Prostate gland (tissue), 2 donors: ENCODE results near the gene PKHD1.

Source experiments
- POLR2A ChIP-seq: fragments of 450-650 bp; IDR thresholded peaks from one replicate; pipeline ENCODE4 v1.6.1; 2016; ENCODE audit warnings: antibody characterized with exemption, mild to moderate bottlenecking
- POLR2AphosphoS5 ChIP-seq: sonication (generic); formaldehyde crosslinking; IDR thresholded peaks from one replicate; pipeline ENCODE4 v1.6.1; 2017; ENCODE audit warnings: antibody characterized with exemption
- TF ChIP-seq, protein P1 (sequence below), 4 experiments: fragments of 200-600 bp in 2 of 4; fragments of 450-650 bp in 2 of 4; sonication (generic) in 2 of 4; IDR thresholded peaks; 1 replicate in 3 of 4; 2 replicates in 1 of 4; pipeline ENCODE4 v1.5.1; 2016 to 2019; ENCODE audit warnings: antibody characterized with exemption in 4 of 4, mild to moderate bottlenecking in 2 of 4, moderate library complexity in 2 of 4

GRCh38 chr6:51963980-51964379 lies 123.4 kb downstream of the PKHD1 start:
- TF ChIP-seq POLR2A (no peak), POLR2AphosphoS5 (no peak)
- TF ChIP-seq, protein P1, sequence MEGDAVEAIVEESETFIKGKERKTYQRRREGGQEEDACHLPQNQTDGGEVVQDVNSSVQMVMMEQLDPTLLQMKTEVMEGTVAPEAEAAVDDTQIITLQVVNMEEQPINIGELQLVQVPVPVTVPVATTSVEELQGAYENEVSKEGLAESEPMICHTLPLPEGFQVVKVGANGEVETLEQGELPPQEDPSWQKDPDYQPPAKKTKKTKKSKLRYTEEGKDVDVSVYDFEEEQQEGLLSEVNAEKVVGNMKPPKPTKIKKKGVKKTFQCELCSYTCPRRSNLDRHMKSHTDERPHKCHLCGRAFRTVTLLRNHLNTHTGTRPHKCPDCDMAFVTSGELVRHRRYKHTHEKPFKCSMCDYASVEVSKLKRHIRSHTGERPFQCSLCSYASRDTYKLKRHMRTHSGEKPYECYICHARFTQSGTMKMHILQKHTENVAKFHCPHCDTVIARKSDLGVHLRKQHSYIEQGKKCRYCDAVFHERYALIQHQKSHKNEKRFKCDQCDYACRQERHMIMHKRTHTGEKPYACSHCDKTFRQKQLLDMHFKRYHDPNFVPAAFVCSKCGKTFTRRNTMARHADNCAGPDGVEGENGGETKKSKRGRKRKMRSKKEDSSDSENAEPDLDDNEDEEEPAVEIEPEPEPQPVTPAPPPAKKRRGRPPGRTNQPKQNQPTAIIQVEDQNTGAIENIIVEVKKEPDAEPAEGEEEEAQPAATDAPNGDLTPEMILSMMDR (IDR thresholded peaks at IDR 0.05): no peak
